GM12892 (cell line): ENCODE data around the gene HSPB3.

Source experiments
- POLR2A ChIP-seq: IDR thresholded peaks from 2 replicates; pipeline ENCODE4 v1.6.1; 2011; ENCODE audit warnings: low read depth, low read length, control low read depth
- TAF1 ChIP-seq: IDR thresholded peaks from 2 replicates; pipeline ENCODE4 v1.6.1; 2011; ENCODE audit warnings: low read depth, mild to moderate bottlenecking, control low read depth, low read length, borderline replicate concordance

DNA sequence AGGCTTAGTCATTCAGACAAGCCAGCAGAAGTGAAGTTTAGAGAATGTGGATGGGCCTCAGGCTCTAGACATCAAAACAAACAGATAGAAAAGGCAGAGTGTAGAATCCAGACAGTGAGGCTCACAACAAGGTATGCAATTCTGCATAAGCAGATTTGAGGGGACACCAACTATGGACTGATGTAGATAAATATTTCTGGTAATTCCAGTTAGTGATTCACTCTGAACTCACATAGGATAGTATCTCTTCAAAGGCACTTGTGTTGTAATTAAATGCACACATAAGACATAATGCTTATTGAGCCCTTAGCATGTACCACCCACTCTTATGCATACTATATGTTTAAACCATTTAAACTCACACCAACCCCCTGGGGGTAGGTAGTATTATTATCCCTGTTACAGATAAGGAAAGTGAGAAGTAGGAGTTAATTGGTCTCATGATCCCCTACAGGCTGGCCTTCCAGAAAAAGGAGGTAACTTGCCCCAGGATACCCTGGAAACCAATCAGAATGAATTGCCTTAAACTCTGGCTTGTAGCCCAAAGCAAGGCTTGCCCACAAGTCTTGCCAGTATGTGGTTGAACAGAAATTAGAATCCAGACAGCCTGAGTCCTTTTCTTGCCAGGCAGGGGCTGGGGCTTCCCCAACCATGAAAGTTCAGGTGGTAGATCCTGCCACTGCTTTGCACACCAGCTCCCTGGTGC is 39.5 kb upstream of the HSPB3 start:
- TF ChIP-seq POLR2A (no peak), TAF1 (no peak)
